ENCODE results near the gene MRPS12.

DNA sequence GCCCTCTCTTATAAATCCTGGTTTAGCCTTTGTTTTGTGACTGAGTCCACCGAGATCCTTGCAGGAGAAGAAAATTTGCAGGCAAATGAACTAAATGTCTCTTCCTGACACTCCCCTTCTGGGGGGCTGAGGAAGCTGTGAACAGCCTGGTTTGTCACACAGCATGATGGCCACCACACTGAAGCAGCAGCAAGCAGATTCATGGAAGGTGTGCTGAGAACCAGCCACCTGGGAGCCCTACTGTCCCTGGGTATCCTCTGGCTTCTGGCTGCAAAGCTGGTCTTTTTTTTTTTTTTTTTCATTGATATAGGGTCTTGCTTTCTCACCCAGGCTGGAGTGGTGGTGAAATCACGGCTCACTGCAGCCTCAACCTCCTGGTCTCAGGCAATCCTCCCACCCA lies 11.2 kb downstream of the MRPS12 start:
- TF ChIP-seq ZNF12 (CRISPR knock-in tag; IDR thresholded peaks at IDR 0.05) (no peak), POLR2AphosphoS2 (IDR thresholded peaks at IDR 0.05; ENCODE audit: low read length) (no peak), TAL1 (IDR thresholded peaks at IDR 0.05) (no peak), SRF (CRISPR knock-in tag; IDR thresholded peaks at IDR 0.05) (no peak), ZNF316 (IDR thresholded peaks at IDR 0.05) (no peak), NFYB (IDR thresholded peaks at IDR 0.05; ENCODE audit: extremely low read depth, insufficient read length) (no peak), EZH2 (IDR thresholded peaks at IDR 0.05; ENCODE audit: borderline replicate concordance, low read depth, low read length) (no peak), POLR2A (conservative IDR thresholded peaks at IDR 0.05) (no peak), BRF1 (IDR thresholded peaks at IDR 0.05; ENCODE audit: borderline replicate concordance, extremely low read depth, insufficient read length) (no peak), PHB2 (IDR thresholded peaks at IDR 0.05; ENCODE audit: low read depth) (no peak), ZNF24 (IDR thresholded peaks at IDR 0.05) (no peak)
- TF ChIP-seq, protein P1, sequence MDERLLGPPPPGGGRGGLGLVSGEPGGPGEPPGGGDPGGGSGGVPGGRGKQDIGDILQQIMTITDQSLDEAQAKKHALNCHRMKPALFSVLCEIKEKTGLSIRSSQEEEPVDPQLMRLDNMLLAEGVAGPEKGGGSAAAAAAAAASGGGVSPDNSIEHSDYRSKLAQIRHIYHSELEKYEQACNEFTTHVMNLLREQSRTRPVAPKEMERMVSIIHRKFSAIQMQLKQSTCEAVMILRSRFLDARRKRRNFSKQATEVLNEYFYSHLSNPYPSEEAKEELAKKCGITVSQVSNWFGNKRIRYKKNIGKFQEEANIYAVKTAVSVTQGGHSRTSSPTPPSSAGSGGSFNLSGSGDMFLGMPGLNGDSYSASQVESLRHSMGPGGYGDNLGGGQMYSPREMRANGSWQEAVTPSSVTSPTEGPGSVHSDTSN (CRISPR knock-in tag; IDR thresholded peaks at IDR 0.05; ENCODE audit: low read depth): no peak
- TF ChIP-seq, protein P1 (tag; conservative IDR thresholded peaks at IDR 0.05; ENCODE audit: low read depth): no peak
- TF ChIP-seq, protein P2, sequence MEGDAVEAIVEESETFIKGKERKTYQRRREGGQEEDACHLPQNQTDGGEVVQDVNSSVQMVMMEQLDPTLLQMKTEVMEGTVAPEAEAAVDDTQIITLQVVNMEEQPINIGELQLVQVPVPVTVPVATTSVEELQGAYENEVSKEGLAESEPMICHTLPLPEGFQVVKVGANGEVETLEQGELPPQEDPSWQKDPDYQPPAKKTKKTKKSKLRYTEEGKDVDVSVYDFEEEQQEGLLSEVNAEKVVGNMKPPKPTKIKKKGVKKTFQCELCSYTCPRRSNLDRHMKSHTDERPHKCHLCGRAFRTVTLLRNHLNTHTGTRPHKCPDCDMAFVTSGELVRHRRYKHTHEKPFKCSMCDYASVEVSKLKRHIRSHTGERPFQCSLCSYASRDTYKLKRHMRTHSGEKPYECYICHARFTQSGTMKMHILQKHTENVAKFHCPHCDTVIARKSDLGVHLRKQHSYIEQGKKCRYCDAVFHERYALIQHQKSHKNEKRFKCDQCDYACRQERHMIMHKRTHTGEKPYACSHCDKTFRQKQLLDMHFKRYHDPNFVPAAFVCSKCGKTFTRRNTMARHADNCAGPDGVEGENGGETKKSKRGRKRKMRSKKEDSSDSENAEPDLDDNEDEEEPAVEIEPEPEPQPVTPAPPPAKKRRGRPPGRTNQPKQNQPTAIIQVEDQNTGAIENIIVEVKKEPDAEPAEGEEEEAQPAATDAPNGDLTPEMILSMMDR (IDR thresholded peaks at IDR 0.05 in 2 of 3, conservative IDR thresholded peaks at IDR 0.05 in 1 of 3; ENCODE audit: insufficient read depth in 2 of 3, low read depth in 1 of 3, low read length in 3 of 3): no peak
